NB4 (cell line): ENCODE measurements around the gene TUBA3D.
"Not testable (repeated sequence)": the region's sequence is repeated elsewhere in the genome, so short reads cannot be mapped to it uniquely, and the experiment has no call there.

ENCODE experiments used
- DNase-seq: peaks from one replicate; pipeline ENCODE4 v3.0.0; 2010; ENCODE audit warnings: low read depth
- H3K4me3 ChIP-seq: one replicate; pipeline ENCODE4 v1.5.1; 2011; ENCODE audit warnings: mild to moderate bottlenecking, low read depth, low read length, moderate library complexity
- CTCF ChIP-seq: IDR thresholded peaks from one replicate; pipeline ENCODE4 v1.5.1; 2012; ENCODE audit warnings: low read depth, low read length
- MYC ChIP-seq: IDR thresholded peaks from 2 replicates; pipeline ENCODE4 v1.6.1; 2011; ENCODE audit warnings: low read depth, low read length
- POLR2A ChIP-seq: IDR thresholded peaks from 2 replicates; pipeline ENCODE4 v1.6.1; 2011; ENCODE audit warnings: mild to moderate bottlenecking; ENCODE audit not compliant: insufficient read length; ENCODE audit errors: extremely low read depth
- TF ChIP-seq, protein P1 (sequence below): IDR thresholded peaks from 2 replicates; pipeline ENCODE4 v1.6.1; 2011; ENCODE audit warnings: low read depth, low read length

Gene TUBA3D

DNA sequence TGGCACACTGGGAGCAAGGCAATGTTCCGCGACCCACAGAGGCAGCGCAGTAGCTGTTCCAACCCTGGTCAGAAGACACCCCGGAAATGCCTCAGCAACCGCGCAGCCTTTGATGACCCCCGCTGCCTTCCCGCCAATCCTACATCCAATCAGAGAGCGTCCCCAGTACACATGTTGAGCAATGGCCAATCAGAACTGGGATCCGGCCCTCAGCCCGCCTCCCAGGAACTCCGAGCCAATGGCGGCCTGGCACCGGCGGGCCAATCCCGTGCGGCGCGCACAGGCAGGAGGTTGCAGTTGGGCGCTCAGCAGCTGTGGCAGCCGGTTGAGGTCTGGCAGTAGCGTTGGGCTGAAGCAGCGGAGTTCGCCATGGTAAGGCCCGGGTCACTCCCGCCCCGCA lies at the start of gene TUBA3D:
TSS of gene TUBA3D (plus strand) at position 289 of the 400 bp plus-strand sequence. CDS start at position 370, 81 bp downstream.
- no peak for DNase-seq
- no peak within 1 kb of the TSS for H3K4me3 ChIP-seq
- TF ChIP-seq MYC (no peak), CTCF (no peak), POLR2A (no peak)
- TF ChIP-seq, protein P1, sequence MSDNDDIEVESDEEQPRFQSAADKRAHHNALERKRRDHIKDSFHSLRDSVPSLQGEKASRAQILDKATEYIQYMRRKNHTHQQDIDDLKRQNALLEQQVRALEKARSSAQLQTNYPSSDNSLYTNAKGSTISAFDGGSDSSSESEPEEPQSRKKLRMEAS = no peak

DNA sequence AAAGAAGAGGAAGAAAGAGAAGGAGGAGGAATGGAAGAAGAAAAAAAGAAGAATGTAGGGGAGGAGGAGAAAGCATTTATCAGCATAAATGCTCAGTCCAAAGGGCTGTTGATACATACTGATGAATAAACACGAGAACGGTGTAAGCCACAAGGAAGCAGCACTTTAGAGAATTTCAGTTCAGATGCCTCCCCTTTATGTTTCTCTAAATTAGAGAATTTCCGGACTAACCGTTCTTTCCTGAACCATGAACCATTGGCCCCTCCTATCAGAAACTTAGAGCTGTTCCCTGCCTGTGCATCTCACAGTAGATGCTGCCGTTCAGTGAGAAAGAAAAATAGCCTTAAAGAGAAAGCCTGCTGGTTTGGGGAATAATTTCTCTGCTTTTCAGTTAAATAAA lies 49.2 kb upstream of the TUBA3D start:
- DNase-seq = no peak
- no peak overlapping the region for H3K4me3 ChIP-seq
- no peak for TF ChIP-seq POLR2A
- TF ChIP-seq CTCF = no peak
- TF ChIP-seq, protein P1 = no peak
- no peak for TF ChIP-seq MYC

DNA sequence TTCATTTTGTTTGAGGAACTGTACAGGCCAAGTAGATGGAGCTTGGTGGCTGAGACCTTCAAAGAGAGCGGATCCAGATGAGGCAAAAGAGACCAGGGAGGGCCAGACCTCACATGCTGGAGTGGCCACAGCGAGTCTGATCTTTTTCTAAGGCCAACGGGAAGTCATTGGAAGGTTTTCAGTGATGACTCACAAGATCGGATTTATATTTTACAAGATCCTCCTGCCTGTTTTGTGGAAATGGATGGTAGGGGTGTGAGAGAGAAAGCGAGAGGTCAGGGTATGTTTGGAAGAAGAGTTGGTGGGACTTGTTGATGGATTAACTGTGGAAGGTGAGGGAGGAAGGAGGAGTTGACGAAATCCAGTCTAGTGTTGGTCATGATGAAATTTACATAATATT lies 44.6 kb upstream of the TUBA3D start:
- DNase-seq = no peak
- TF ChIP-seq, protein P1 = no peak
- no peak for TF ChIP-seq CTCF
- TF ChIP-seq MYC = no peak
- TF ChIP-seq POLR2A = no peak
- no peak overlapping the region for H3K4me3 ChIP-seq

DNA sequence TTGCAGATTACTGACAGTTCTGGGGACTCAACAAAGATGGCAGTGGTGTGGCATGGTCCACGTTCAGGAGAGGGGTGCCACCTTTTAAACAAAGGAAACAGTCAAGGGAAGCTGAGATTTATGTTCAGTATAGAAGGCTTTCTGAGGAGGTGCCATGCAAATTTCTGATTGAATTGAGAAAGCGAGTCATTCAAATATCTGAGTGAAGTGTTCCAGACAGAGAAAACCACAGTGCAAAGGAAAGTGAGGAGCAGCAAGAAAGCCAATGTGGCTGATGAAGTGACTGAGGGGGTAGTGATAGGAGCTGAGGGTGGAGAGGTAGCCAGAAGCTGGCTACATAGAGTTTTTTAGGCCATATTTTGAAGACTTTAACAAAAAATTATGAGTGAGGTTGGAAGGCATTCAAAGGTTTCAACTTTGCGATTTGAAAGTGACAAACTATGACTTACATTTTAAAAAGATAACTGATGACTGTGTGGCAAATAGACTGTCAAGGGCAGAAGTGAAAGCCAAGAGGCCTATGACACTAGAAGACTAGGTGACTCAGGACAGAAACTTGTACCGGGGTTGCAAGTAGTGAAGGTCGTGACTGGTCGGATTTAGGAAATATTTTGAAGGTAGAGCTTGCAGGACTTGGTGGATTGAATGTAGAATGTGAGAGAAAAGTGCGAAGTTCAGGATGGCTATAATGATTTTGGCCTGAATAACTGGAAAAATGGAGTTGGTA lies 35.0 kb upstream of the TUBA3D start:
- H3K4me3 ChIP-seq, DNase-seq: not testable (repeated sequence)

DNA sequence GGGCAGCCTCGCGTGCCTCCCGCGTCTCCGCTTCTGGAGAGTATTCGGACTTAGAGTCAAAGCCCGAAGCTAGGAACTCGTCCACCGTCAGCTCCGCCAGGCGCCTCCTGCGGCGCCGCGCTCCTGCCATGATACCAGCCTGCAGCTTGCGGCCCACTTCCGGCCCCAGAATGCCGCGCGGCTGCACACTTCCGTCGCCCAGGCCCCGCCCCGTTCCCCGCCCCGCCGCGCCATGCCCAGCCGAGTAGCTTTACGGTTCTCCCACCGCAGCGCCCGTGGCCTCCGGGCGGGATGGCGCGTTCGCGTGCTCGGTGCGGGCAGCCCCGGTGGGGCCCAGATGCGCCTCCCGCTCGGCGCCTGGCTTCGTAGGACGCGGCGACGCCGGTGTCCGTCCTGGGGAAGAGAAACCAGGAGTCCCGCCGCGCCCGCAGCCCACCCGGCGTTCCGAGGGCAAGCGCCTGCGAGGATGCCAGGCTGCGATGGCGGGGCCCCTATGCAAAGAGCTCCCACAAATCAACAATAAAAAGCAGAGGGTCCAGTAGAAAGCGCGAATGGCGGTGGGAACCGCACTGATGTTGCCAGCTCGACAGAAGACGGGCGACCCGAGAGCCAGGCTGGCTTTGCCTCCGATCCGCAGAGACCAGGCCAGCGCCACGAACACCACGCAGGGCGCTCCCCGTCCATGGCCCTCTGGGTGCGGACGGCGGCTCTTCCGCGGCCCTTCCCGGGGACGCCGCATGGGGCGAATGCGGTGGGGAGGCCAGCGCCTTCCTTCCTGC lies 31.0 kb upstream of the TUBA3D start:
- DNase-seq, H3K4me3 ChIP-seq: not testable (repeated sequence)

GRCh38 chr2:131445515-131445797 lies 30.5 kb upstream of the TUBA3D start:
- H3K4me3 ChIP-seq, DNase-seq: not testable (repeated sequence)

GRCh38 chr2:131445896-131446295 lies 30.0 kb upstream of the TUBA3D start:
- no peak overlapping the region for H3K4me3 ChIP-seq
- DNase-seq = no peak
- no peak for TF ChIP-seq POLR2A
- no peak for TF ChIP-seq CTCF
- TF ChIP-seq, protein P1 = no peak
- TF ChIP-seq MYC = no peak

GRCh38 chr2:131447981-131448380 lies 27.9 kb upstream of the TUBA3D start:
- not testable (repeated sequence) for H3K4me3 ChIP-seq

GRCh38 chr2:131451265-131451949 lies 24.5 kb upstream of the TUBA3D start:
- not testable (repeated sequence) for DNase-seq, H3K4me3 ChIP-seq

More at GRCh38 chr2:131447981-131448380, 27.9 kb upstream of the TUBA3D start:
- DNase-seq = not testable (repeated sequence)

DNA sequence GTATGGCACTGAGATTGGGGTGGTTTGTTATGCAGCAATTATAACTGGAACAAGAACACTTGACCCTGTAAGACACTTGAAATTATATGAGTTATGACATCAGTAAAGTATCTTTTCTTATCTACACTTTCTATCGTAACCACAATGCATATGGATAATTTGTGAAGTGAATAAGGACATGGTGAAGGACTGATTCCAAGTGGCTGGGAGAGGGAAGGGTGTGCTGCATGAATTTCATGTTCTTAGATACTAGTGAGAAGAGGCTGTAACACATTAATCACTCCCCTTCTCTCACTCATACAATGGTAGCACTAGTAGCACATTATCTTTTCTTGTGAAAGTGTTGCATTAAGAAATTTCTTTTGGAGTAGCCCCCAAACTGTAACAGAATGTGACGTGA lies 21.0 kb upstream of the TUBA3D start:
- not testable (repeated sequence) for DNase-seq, H3K4me3 ChIP-seq

- DNase-seq, H3K4me3 ChIP-seq: not testable (repeated sequence)
Measured at GRCh38 chr2:131467722-131468121, 8.2 kb upstream of the TUBA3D start.
